LHCN-M2 (cell line): Measurements from ENCODE around the gene NELL2. TPM values are rescaled to one million over a fixed set of nuclear protein-coding genes. Genes with fewer than 3 reads are reported as not detected.
"Not testable (repeated sequence)": the region's sequence is repeated elsewhere in the genome, so short reads cannot be mapped to it uniquely, and the experiment has no call there.

Experiments used
- DNase-seq: peaks from one replicate; pipeline ENCODE4 v3.0.0-alpha.2; 2012; ENCODE audit warnings: low read depth
- total RNA-seq: library from RNA; depleted of rRNA; stranded (reverse); fragments of >200 nt; gene quantifications from 2 replicates; pipeline ENCODE4 v1.2.3, GENCODE V29; 2014

NELL2 gene
- total RNA-seq, 1 experiment from 2014 or later: not detected

DNA sequence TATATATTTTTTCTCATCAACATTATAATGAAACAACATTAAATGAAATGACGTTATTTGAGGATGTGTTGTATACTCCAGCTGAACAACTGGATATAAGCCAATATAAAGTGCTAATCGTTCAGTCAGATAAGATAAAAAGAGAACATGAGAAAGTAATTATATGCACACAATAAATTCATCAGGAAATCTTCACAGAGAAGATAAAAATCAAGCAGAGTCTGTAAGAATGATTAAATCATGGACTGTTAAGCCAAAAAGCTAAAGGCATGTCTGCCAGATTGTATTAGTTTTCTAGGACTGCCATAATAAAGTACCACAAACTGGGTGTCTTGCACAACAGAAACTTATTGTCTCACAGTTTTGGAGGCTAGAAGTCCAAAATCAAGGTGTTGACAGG lies 178.6 kb downstream of the NELL2 start:
- no peak for DNase-seq

DNA sequence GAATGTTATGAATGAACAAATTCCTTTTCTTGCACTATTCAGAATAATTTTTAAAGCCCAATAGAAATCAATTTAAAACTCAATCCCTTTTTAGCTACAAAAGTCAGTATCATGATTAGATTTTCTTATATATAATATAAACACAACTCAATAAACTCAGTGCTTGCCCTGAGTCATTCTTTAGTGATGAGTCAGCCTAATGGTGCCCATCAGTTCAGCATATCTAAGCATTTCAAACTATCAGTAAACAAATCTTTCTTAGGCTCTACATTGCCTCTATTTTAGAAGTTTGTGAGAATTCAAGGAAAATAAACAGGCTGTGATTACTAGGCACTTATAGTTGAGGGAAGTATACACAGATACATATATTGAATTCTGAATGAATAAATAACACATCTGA lies 179.6 kb downstream of the NELL2 start:
- peak; percentile 1 for DNase-seq

- DNase-seq: no peak
Observed at GRCh38 chr12:44694017-44694416, 182.1 kb downstream of the NELL2 start.

GRCh38 chr12:44689587-44689986 lies 186.5 kb downstream of the NELL2 start:
- no peak for DNase-seq

DNA sequence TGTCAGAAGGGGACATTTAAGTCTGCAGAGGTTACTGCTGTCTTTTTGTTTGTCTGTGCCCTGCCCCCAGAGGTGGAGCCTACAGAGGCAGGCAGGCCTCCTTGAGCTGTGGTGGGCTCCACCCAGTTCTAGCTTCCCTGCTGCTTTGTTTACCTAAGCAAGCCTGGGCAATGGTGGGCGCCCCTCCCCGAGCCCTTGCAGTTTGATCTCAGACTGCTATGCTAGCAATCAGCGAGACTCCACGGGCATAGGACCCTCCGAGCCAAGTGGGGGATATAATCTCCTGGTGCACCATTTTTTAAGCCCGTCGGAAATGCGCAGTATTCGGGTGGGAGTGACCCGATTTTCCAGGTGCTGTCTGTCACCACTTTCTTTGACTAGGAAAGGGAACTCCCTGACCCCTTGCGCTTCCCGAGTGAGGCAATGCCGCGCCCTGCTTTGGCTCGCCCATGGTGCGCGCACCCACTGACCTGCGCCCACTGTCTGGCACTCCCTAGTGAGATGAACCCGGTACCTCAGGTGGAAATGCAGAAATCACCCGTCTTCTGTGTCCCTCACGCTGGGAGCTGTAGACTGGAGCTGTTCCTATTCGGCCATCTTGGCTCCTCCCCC lies 189.2 kb downstream of the NELL2 start:
- not testable (repeated sequence) for DNase-seq

DNA sequence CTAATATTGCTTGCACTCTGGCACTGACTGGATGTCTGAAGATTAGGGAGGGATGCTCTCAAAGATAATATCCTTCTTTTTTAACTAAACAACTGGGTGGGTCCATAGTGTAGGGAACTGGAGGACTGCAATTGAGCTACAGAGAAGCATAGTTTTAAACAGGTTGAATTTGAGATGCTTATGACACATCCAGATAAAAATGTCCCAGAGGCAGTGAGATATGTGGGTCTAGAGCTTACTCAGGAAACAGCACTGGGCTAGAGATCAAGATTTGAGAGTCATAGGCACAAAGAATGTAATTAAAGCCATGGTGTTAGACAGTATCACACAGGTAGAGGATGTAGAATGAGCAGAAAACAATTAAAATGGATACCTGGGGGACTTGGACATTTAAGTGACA lies 198.4 kb downstream of the NELL2 start:
- no peak for DNase-seq

DNA sequence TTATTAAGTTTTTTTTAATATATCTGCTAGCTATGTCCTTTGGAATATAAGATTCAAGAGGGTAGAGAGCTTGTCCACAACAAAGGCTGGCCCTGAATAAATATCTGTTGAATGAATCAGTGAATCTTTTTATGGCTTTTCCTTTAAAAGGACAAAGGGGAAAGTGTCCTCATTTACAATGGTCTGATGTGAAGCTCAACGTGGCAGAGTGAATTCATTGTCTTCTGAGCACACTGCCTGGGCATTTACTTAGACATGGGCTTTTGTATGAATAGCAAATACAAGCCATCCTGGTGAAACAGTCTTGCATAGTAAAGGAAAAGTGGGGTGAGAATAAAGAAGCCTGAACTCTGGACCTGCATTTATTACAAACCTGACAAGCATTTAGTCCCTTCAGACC lies 201.2 kb downstream of the NELL2 start:
- no peak for DNase-seq

DNA sequence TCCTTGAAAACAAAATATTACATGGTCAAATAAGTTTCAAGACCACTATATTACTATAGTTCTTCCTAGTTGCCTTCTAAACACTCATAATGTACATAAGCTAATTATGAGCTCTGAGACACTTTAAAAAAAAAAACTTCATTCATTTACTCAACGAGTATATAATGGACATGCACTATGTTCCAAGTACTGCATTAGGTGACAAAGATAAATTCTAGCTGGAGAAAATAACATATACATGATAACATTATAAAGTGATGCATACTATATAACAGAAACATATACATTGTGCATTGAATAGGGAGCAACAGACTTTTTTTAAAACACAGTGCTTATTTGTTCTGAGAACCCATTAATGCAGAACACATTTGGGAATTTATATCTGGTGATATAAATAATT lies 202.3 kb downstream of the NELL2 start:
- no peak for DNase-seq

DNA sequence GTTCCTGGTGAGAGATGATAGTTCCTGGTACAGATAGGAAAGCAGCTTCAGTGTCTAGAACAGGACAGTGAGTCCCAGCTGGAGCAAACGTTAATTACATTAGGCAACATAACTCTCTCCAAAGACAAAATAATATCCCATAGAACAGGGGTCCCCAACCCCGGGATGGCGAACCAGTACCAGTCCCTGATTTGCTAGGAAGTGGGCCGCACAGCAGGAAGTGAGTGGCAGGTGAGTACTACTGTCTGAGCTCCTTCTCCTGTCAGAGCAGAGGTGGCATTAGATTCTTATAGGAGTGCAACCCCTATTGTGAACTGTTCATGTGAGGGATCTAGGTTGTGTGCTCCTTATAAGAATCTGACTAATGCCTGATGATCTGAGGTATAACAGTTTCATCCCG lies 204.1 kb downstream of the NELL2 start:
- DNase-seq: no peak

DNA sequence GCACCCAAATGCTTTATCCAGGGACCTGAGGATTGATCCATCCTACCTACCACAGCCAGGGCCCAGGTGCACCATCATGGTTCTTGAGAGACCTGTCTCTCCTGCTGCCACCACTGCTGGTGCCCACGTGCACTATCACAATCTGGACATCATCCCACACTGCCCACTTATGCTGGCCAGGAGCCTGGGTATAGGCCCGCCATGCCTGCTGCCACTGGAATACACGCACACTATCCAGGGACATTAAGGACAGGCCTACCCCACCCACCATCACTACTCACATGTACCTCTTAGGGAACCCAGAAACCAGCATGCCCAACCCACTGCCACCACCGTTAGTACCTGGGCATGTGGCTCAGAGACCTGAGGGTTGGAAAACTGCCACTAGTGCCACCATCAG lies 207.7 kb downstream of the NELL2 start:
- DNase-seq: no peak

DNA sequence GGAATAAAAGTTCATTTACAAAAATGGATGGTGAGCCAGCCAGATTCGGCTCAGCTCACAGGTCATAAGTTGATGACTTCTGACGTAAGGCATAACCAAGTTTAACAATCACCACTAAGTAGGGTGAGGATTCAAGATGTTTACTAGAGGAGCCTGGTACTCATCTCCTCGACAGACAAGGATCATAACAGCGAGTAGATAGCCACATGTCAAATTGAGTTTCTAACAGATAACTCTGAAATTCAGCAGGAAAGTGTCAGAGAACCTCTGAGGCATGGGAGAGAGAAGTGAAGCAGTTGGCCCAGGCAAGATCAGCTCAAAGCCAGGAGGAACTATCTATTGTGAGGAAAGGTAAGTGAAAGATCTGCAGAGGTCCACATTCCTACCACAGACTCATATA lies 208.7 kb downstream of the NELL2 start:
- no peak for DNase-seq

- no peak for DNase-seq
Observed at GRCh38 chr12:44663291-44663690, 212.8 kb downstream of the NELL2 start.

DNA sequence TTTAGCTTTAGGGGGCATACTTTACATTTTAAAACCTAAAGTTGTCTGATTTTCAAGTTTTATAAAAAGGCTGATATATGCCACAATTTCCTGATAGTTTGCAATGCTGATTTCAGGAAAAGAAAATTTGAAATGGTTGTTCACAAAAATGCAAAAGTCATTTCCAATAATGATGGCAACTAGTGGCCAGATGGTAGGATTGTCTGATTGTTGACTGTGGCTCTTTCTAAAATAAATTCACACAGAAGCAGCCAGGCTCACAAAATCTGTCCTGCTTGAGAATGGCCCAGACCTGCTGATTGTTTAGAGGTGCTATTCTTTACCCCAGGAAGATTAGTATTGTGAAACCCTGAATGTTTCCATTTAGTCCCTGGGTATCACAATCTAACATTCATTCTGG lies 220.3 kb downstream of the NELL2 start:
- no peak for DNase-seq

- no peak for DNase-seq
Observed at GRCh38 chr12:44654646-44655639, 221.2 kb downstream of the NELL2 start.

GRCh38 chr12:44653861-44654527 lies 222.1 kb downstream of the NELL2 start:
- no peak for DNase-seq

DNA sequence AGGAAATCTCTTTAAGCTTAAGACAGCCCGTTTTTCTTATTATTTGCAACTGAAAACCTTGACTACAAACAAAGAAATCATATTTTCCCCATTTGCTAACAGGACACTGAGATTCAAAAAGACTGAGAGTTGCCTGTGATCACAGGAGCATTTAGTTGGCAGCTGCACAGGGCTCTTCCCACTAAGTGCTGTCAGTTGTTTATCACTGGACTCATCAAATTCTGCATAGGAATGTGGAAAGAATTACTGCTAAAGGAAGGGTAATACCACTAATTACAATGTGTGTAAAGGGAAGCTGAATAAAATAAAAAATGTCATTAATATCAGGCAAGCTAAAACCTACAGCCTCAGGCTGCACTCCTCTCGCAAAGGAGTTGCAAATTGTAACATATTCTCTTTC lies 226.4 kb downstream of the NELL2 start:
- no peak for DNase-seq

DNA sequence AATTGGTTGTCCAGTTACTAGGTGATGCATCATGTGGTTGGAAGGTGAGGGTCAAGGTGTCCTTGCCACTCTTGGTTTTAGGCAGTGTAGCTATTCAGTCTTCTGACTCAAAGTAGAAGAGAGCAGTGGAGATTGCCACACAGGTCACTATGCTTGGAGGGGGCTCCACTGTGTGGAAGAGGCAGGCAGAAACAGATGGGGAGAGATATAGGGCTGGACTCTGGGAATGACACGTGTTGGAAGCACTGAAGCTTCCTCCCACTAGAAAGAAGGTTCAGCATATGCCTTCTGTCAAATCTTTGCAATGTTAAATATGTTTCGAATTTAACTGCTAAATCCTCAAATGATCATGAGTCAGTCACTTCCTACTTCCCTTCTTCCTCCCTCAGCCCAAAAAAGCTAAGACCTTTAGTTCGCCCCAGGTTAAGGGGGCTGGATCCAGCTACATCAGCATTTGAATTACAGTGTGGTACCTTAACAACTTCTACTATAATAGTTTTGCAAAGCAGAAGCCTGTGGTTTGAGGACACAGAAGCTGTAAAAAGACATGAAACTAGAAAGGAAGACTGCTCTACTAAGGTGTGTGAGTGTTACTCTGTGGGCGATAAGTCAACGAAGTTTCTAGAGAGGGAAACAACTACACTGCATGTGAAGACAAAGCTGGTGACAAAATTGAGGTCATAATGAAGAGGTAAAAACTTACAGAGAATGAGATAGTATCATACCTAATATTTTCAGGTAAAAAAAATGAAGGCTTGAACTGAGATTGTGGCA lies 228.0 kb downstream of the NELL2 start:
- no peak for DNase-seq

GRCh38 chr12:44640427-44641190 lies 235.5 kb downstream of the NELL2 start:
- no peak for DNase-seq

- no peak for DNase-seq
Observed at GRCh38 chr12:44637875-44638274, 238.2 kb downstream of the NELL2 start.

DNA sequence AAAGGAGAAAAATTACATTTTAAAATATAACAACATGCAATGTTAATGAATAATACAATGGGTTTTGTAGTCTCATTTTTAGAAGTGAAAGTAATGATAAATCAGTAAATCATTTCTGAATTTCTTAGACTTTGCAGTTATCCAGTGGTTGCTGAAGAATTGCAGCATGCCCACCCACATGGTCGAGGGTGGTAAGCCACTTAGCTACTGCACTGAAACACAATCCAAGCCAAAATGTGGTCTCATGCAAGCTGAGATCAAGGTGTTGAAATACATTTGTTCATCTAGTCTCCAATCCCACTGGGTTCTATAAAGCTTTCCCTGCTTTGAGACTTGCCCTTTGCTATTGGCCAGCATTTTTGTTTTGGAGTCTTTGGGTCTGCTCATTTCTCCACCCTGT lies 247.9 kb downstream of the NELL2 start:
- no peak for DNase-seq
